Measurements from ENCODE around the gene ACTMAP. TPM values are rescaled to one million over a fixed set of nuclear protein-coding genes. Genes with fewer than 3 reads are reported as not detected.
"Not testable (repeated sequence)": the region's sequence is repeated elsewhere in the genome, so short reads cannot be mapped to it uniquely, and the experiment has no call there.

ACTMAP gene
- total RNA-seq, 1 donor from 2014 or later: 9.6 TPM

GRCh38 chr19:40733149-40733548, 17.1 kb downstream of the ACTMAP start:
- H3K4me2 ChIP-seq (ENCODE audit: low read length): no peak overlapping the region
- no peak overlapping the region for H3K27ac ChIP-seq (ENCODE audit: low read depth, low read length)
- no peaks in the 10 kb centered on the region for H4K20me1 ChIP-seq (ENCODE audit: insufficient read depth, low read length)
- H3K79me2 ChIP-seq (ENCODE audit: insufficient read depth, low read length): no peaks in the 10 kb centered on the region
- Mint-ChIP-seq H3K27me3 (ENCODE audit: low read depth, unreplicated experiment) (no peaks in the 10 kb centered on the region), H3K4me1 (ENCODE audit: low read depth, unreplicated experiment) (no peaks in the 10 kb centered on the region), H3K9me3 (ENCODE audit: unreplicated experiment) (no peaks in the 10 kb centered on the region), H3K27ac (ENCODE audit: unreplicated experiment) (no peak overlapping the region), H3K36me3 (ENCODE audit: low read depth, unreplicated experiment) (peaks cover 35% of the 10 kb centered on the region), H3K4me3 (ENCODE audit: unreplicated experiment) (no peak overlapping the region)
- H3K9ac ChIP-seq (ENCODE audit: low read length): no peak overlapping the region
- H3K36me3 ChIP-seq (ENCODE audit: insufficient read depth, low read length): peaks cover 23% of the 10 kb centered on the region
- no peak for FAIRE-seq
- H3K27me3 ChIP-seq (ENCODE audit: insufficient read depth, low read length): no peaks in the 10 kb centered on the region
- no peak for TF ChIP-seq CTCF (IDR thresholded peaks at IDR 0.05; ENCODE audit: insufficient read depth, low read depth, low read length)
- TF ChIP-seq EZH2 (IDR thresholded peaks at IDR 0.05; ENCODE audit: insufficient read depth, low read length): no peak
- H3K4me1 ChIP-seq (ENCODE audit: insufficient read depth, low read length): no peaks in the 10 kb centered on the region
- H2AFZ ChIP-seq (ENCODE audit: low read depth, low read length): no peak overlapping the region
- DNase-seq (ENCODE audit: low read depth): no peak
- no peak overlapping the region for H3K4me3 ChIP-seq (ENCODE audit: insufficient read depth, low read depth, low read length)
- no peaks in the 10 kb centered on the region for H3K9me3 ChIP-seq (ENCODE audit: insufficient read depth, low read depth, low read length)

- H3K4me3 Mint-ChIP-seq (ENCODE audit: unreplicated experiment); FAIRE-seq; H3K27ac Mint-ChIP-seq (ENCODE audit: unreplicated experiment); H3K9me3 Mint-ChIP-seq (ENCODE audit: unreplicated experiment); DNase-seq (ENCODE audit: low read depth); H3K4me3 ChIP-seq (ENCODE audit: insufficient read depth, low read depth, low read length); H3K9me3 ChIP-seq (ENCODE audit: insufficient read depth, low read depth, low read length); H3K27me3 ChIP-seq (ENCODE audit: insufficient read depth, low read length); H2AFZ ChIP-seq (ENCODE audit: low read depth, low read length); H3K4me1 ChIP-seq (ENCODE audit: insufficient read depth, low read length); H3K27me3 Mint-ChIP-seq (ENCODE audit: low read depth, unreplicated experiment); H3K4me1 Mint-ChIP-seq (ENCODE audit: low read depth, unreplicated experiment); H3K27ac ChIP-seq (ENCODE audit: low read depth, low read length); H3K9ac ChIP-seq (ENCODE audit: low read length); H3K4me2 ChIP-seq (ENCODE audit: low read length); H3K79me2 ChIP-seq (ENCODE audit: insufficient read depth, low read length); H4K20me1 ChIP-seq (ENCODE audit: insufficient read depth, low read length): not testable (repeated sequence)
- H3K36me3 ChIP-seq (ENCODE audit: insufficient read depth, low read length): peaks cover 24% of the 10 kb centered on the region
- peaks cover 37% of the 10 kb centered on the region for H3K36me3 Mint-ChIP-seq (ENCODE audit: low read depth, unreplicated experiment)
Measured at GRCh38 chr19:40732304-40732703, 18.0 kb downstream of the ACTMAP start.

- not testable (repeated sequence) for H3K4me2 ChIP-seq (ENCODE audit: low read length); H3K27ac ChIP-seq (ENCODE audit: low read depth, low read length); H4K20me1 ChIP-seq (ENCODE audit: insufficient read depth, low read length); H3K27ac Mint-ChIP-seq (ENCODE audit: unreplicated experiment); DNase-seq (ENCODE audit: low read depth); H3K27me3 ChIP-seq (ENCODE audit: insufficient read depth, low read length); H3K9me3 ChIP-seq (ENCODE audit: insufficient read depth, low read depth, low read length); H3K9me3 Mint-ChIP-seq (ENCODE audit: unreplicated experiment); FAIRE-seq; H3K4me1 Mint-ChIP-seq (ENCODE audit: low read depth, unreplicated experiment); H3K4me1 ChIP-seq (ENCODE audit: insufficient read depth, low read length); H2AFZ ChIP-seq (ENCODE audit: low read depth, low read length); H3K27me3 Mint-ChIP-seq (ENCODE audit: low read depth, unreplicated experiment); H3K4me3 Mint-ChIP-seq (ENCODE audit: unreplicated experiment); H3K9ac ChIP-seq (ENCODE audit: low read length); H3K4me3 ChIP-seq (ENCODE audit: insufficient read depth, low read depth, low read length)
- H3K36me3 ChIP-seq (ENCODE audit: insufficient read depth, low read length): peaks cover 28% of the 10 kb centered on the region
- H3K36me3 Mint-ChIP-seq (ENCODE audit: low read depth, unreplicated experiment): peaks cover 33% of the 10 kb centered on the region
- peaks cover 13% of the 10 kb centered on the region for H3K79me2 ChIP-seq (ENCODE audit: insufficient read depth, low read length)
Measured at GRCh38 chr19:40730065-40730464, 20.2 kb downstream of the ACTMAP start.

GRCh38 chr19:40726279-40726678, 24.0 kb downstream of the ACTMAP start:
- Histone ChIP-seq H3K79me2 (ENCODE audit: insufficient read depth, low read length) (peaks cover 46% of the 10 kb centered on the region), H3K9ac (ENCODE audit: low read length) (no peak overlapping the region), H3K36me3 (ENCODE audit: insufficient read depth, low read length) (peaks cover 22% of the 10 kb centered on the region), H2AFZ (ENCODE audit: low read depth, low read length) (no peak overlapping the region), H3K27me3 (ENCODE audit: insufficient read depth, low read length) (no peaks in the 10 kb centered on the region), H3K27ac (ENCODE audit: low read depth, low read length) (no peak overlapping the region), H3K4me1 (ENCODE audit: insufficient read depth, low read length) (peaks cover 10% of the 10 kb centered on the region), H3K4me3 (ENCODE audit: insufficient read depth, low read depth, low read length) (no peak overlapping the region), H3K4me2 (ENCODE audit: low read length) (no peak overlapping the region), H3K9me3 (ENCODE audit: insufficient read depth, low read depth, low read length) (no peaks in the 10 kb centered on the region), H4K20me1 (ENCODE audit: insufficient read depth, low read length) (peaks cover 36% of the 10 kb centered on the region)
- H3K4me3 Mint-ChIP-seq (ENCODE audit: unreplicated experiment): no peak overlapping the region
- H3K36me3 Mint-ChIP-seq (ENCODE audit: low read depth, unreplicated experiment): peaks cover 29% of the 10 kb centered on the region
- H3K27me3 Mint-ChIP-seq (ENCODE audit: low read depth, unreplicated experiment): no peaks in the 10 kb centered on the region
- H3K9me3 Mint-ChIP-seq (ENCODE audit: unreplicated experiment): no peaks in the 10 kb centered on the region
- H3K4me1 Mint-ChIP-seq (ENCODE audit: low read depth, unreplicated experiment): peaks cover 11% of the 10 kb centered on the region
- DNase-seq (ENCODE audit: low read depth) (no peak), FAIRE-seq (no peak)
- no peak overlapping the region for H3K27ac Mint-ChIP-seq (ENCODE audit: unreplicated experiment)
- TF ChIP-seq EZH2 (IDR thresholded peaks at IDR 0.05; ENCODE audit: insufficient read depth, low read length) (no peak), CTCF (IDR thresholded peaks at IDR 0.05; ENCODE audit: insufficient read depth, low read depth, low read length) (no peak)

Data from astrocyte (in vitro differentiated cells and primary cell).